ENCODE data around the gene LIME1. TPM values are rescaled to one million over a fixed set of nuclear protein-coding genes. Genes with fewer than 3 reads are reported as not detected.

LIME1 gene
- total and polyA plus RNA-seq, 2 of the 8 experiments (the other 6 are each of a cell fraction or from before 2014, with no cell fraction given) = 4.5 to 5.9 TPM

DNA sequence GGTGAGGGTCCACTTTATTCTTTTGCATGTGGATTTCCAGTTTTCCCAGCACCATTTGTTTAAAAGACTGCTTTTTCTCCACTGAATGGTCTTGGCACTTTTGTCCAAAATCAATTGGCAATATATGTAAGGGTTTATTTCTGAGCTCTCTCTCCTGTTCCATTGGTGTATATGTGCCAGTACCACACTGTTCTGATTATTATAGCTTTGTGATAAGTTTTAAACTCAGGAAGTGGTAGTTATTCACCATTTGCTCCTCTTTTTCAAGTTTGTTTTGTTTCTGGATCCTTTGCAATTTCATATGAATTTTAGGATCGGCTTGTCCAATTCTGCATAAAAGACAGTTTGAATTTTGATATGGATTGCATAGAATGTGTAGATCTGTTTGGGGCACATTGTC, 24.3 kb upstream of the LIME1 start (continued):
- TF ChIP-seq FOSL1 (IDR thresholded peaks at IDR 0.05; ENCODE audit: insufficient read depth, low read depth, low read length) = no peak
- no peak for TF ChIP-seq SAP30 (IDR thresholded peaks at IDR 0.05; ENCODE audit: insufficient read depth, insufficient replicate concordance, low read length)
- no peak for TF ChIP-seq ASH2L (IDR thresholded peaks at IDR 0.05; ENCODE audit: low read length)
- no peak for TF ChIP-seq SIN3A (conservative IDR thresholded peaks at IDR 0.05 in 1 of 2, IDR thresholded peaks at IDR 0.05 in 1 of 2; ENCODE audit: low read depth in 1 of 2, low read length in 2 of 2)
- no peak for TF ChIP-seq KDM5A (IDR thresholded peaks at IDR 0.05; ENCODE audit: low read length)
- TF ChIP-seq, protein P1, sequence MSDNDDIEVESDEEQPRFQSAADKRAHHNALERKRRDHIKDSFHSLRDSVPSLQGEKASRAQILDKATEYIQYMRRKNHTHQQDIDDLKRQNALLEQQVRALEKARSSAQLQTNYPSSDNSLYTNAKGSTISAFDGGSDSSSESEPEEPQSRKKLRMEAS (IDR thresholded peaks at IDR 0.05) = no peak
- TF ChIP-seq, protein P2, sequence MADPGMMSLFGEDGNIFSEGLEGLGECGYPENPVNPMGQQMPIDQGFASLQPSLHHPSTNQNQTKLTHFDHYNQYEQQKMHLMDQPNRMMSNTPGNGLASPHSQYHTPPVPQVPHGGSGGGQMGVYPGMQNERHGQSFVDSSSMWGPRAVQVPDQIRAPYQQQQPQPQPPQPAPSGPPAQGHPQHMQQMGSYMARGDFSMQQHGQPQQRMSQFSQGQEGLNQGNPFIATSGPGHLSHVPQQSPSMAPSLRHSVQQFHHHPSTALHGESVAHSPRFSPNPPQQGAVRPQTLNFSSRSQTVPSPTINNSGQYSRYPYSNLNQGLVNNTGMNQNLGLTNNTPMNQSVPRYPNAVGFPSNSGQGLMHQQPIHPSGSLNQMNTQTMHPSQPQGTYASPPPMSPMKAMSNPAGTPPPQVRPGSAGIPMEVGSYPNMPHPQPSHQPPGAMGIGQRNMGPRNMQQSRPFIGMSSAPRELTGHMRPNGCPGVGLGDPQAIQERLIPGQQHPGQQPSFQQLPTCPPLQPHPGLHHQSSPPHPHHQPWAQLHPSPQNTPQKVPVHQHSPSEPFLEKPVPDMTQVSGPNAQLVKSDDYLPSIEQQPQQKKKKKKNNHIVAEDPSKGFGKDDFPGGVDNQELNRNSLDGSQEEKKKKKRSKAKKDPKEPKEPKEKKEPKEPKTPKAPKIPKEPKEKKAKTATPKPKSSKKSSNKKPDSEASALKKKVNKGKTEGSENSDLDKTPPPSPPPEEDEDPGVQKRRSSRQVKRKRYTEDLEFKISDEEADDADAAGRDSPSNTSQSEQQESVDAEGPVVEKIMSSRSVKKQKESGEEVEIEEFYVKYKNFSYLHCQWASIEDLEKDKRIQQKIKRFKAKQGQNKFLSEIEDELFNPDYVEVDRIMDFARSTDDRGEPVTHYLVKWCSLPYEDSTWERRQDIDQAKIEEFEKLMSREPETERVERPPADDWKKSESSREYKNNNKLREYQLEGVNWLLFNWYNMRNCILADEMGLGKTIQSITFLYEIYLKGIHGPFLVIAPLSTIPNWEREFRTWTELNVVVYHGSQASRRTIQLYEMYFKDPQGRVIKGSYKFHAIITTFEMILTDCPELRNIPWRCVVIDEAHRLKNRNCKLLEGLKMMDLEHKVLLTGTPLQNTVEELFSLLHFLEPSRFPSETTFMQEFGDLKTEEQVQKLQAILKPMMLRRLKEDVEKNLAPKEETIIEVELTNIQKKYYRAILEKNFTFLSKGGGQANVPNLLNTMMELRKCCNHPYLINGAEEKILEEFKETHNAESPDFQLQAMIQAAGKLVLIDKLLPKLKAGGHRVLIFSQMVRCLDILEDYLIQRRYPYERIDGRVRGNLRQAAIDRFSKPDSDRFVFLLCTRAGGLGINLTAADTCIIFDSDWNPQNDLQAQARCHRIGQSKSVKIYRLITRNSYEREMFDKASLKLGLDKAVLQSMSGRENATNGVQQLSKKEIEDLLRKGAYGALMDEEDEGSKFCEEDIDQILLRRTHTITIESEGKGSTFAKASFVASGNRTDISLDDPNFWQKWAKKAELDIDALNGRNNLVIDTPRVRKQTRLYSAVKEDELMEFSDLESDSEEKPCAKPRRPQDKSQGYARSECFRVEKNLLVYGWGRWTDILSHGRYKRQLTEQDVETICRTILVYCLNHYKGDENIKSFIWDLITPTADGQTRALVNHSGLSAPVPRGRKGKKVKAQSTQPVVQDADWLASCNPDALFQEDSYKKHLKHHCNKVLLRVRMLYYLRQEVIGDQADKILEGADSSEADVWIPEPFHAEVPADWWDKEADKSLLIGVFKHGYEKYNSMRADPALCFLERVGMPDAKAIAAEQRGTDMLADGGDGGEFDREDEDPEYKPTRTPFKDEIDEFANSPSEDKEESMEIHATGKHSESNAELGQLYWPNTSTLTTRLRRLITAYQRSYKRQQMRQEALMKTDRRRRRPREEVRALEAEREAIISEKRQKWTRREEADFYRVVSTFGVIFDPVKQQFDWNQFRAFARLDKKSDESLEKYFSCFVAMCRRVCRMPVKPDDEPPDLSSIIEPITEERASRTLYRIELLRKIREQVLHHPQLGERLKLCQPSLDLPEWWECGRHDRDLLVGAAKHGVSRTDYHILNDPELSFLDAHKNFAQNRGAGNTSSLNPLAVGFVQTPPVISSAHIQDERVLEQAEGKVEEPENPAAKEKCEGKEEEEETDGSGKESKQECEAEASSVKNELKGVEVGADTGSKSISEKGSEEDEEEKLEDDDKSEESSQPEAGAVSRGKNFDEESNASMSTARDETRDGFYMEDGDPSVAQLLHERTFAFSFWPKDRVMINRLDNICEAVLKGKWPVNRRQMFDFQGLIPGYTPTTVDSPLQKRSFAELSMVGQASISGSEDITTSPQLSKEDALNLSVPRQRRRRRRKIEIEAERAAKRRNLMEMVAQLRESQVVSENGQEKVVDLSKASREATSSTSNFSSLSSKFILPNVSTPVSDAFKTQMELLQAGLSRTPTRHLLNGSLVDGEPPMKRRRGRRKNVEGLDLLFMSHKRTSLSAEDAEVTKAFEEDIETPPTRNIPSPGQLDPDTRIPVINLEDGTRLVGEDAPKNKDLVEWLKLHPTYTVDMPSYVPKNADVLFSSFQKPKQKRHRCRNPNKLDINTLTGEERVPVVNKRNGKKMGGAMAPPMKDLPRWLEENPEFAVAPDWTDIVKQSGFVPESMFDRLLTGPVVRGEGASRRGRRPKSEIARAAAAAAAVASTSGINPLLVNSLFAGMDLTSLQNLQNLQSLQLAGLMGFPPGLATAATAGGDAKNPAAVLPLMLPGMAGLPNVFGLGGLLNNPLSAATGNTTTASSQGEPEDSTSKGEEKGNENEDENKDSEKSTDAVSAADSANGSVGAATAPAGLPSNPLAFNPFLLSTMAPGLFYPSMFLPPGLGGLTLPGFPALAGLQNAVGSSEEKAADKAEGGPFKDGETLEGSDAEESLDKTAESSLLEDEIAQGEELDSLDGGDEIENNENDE (IDR thresholded peaks at IDR 0.05; ENCODE audit: insufficient replicate concordance, low read length) = no peak
- TF ChIP-seq TCF12 (IDR thresholded peaks at IDR 0.05; ENCODE audit: low read depth, low read length) = no peak
- TF ChIP-seq CBX5 (IDR thresholded peaks at IDR 0.05; ENCODE audit: low read depth, low read length) = no peak
- no peak for TF ChIP-seq KDM1A (IDR thresholded peaks at IDR 0.05; ENCODE audit: borderline replicate concordance, low read length)
- TF ChIP-seq, protein P3, sequence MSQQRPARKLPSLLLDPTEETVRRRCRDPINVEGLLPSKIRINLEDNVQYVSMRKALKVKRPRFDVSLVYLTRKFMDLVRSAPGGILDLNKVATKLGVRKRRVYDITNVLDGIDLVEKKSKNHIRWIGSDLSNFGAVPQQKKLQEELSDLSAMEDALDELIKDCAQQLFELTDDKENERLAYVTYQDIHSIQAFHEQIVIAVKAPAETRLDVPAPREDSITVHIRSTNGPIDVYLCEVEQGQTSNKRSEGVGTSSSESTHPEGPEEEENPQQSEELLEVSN (IDR thresholded peaks at IDR 0.05) = no peak
